HL-60 (cell line): ENCODE results near the gene MRPS17.

Source experiments
- DNase-seq, 2 experiments: peaks; one replicate each; pipeline ENCODE4 v3.0.0-alpha.2; 2010 to 2020; ENCODE audit warnings: low read depth in 1 of 2, low spot score in 1 of 2
- H3K27ac ChIP-seq: fragments of 250-450 bp; sonication (Bioruptor Pico); replicated peaks from 2 replicates; pipeline ENCODE4 v1.5.1; 2020; ENCODE audit warnings: mild to moderate bottlenecking, moderate library complexity
- H3K27me3 ChIP-seq: fragments of 250-450 bp; sonication (Bioruptor Pico); 2 replicates; pipeline ENCODE4 v1.5.1; 2021; ENCODE audit warnings: mild to moderate bottlenecking, moderate library complexity; ENCODE audit not compliant: insufficient read depth, poor library complexity, severe bottlenecking
- H3K4me3 ChIP-seq: replicated peaks from 2 replicates; pipeline ENCODE4 v1.5.1; 2011; ENCODE audit warnings: mild to moderate bottlenecking, control low read depth, low read length; ENCODE audit not compliant: insufficient read depth
- CTCF ChIP-seq: IDR thresholded peaks from one replicate; pipeline ENCODE4 v1.5.1; 2011; ENCODE audit warnings: low read length, control low read depth, inconsistent platforms; ENCODE audit not compliant: insufficient read depth
- GABPA ChIP-seq: IDR thresholded peaks from 2 replicates; pipeline ENCODE4 v1.6.1; 2012; ENCODE audit warnings: low read depth
- POLR2AphosphoS5 ChIP-seq: IDR thresholded peaks from 2 replicates; pipeline ENCODE4 v1.6.1; 2012; ENCODE audit warnings: low read depth
- REST ChIP-seq: IDR thresholded peaks from 2 replicates; pipeline ENCODE4 v1.6.1; 2012; ENCODE audit warnings: low read depth; ENCODE audit not compliant: insufficient replicate concordance
- SPI1 ChIP-seq: IDR thresholded peaks from 2 replicates; pipeline ENCODE4 v1.6.1; 2012; ENCODE audit warnings: low read depth, mild to moderate bottlenecking, borderline replicate concordance

Gene MRPS17

GRCh38 chr7:55928006-55928767, 23.5 kb upstream of the MRPS17 start:
- no peak overlapping the region for H3K27ac ChIP-seq
- no peak for DNase-seq
- no peak overlapping the region for H3K4me3 ChIP-seq
- TF ChIP-seq SPI1, result no peak
- no peak for TF ChIP-seq CTCF
- no peak for TF ChIP-seq POLR2AphosphoS5
- TF ChIP-seq GABPA, result no peak
- TF ChIP-seq REST, result no peak
- H3K27me3 ChIP-seq, result no peaks in the 10 kb centered on the region

GRCh38 chr7:55931421-55932151, 20.1 kb upstream of the MRPS17 start:
- Histone ChIP-seq H3K27me3 (no peaks in the 10 kb centered on the region), H3K27ac (no peak overlapping the region), H3K4me3 (no peak overlapping the region)
- no peak for DNase-seq
- TF ChIP-seq POLR2AphosphoS5 (no peak), SPI1 (no peak), CTCF (no peak), REST (no peak), GABPA (no peak)

- H3K27ac ChIP-seq, result no peak overlapping the region
- TF ChIP-seq CTCF (no peak), POLR2AphosphoS5 (no peak), SPI1 (no peak), GABPA (no peak), REST (no peak)
- H3K27me3 ChIP-seq, result no peaks in the 10 kb centered on the region
- no peak overlapping the region for H3K4me3 ChIP-seq
- no peak for DNase-seq
Measured at GRCh38 chr7:55939514-55940123, 12.1 kb upstream of the MRPS17 start.
